NOMO-1 treated with dmso at 0.1 percent for 144 hours (cell line): ENCODE data around the gene ITGA1.
"Not testable (repeated sequence)": the region's sequence is repeated elsewhere in the genome, so short reads cannot be mapped to it uniquely, and the experiment has no call there.

Experiments used
- DNase-seq: peaks from one replicate; lab custom pipeline; 2025; ENCODE audit not compliant: unreplicated experiment; lab: John Stamatoyannopoulos, UW

Gene ITGA1

GRCh38 chr5:52787600-52788504 lies at the start of gene ITGA1, which contains the start of gene PELO:
Gene ITGA1, plus strand, starts transcription at chr5:52787916. Its CDS starts 438 bp downstream, at chr5:52788354.
Gene PELO, plus strand, starts transcription at chr5:52787916. Its CDS starts 12,479 bp downstream, at chr5:52800395.
- no peak for DNase-seq

GRCh38 chr5:52738095-52738506 lies 49.6 kb upstream of the ITGA1 start:
- no peak for DNase-seq

GRCh38 chr5:52740007-52740406 lies 47.7 kb upstream of the ITGA1 start:
- no peak for DNase-seq

GRCh38 chr5:52743012-52743411 lies 44.7 kb upstream of the ITGA1 start:
- no peak for DNase-seq

GRCh38 chr5:52743529-52743928 lies 44.2 kb upstream of the ITGA1 start:
- no peak for DNase-seq

- no peak for DNase-seq
Observed at GRCh38 chr5:52743970-52744369, 43.7 kb upstream of the ITGA1 start.

GRCh38 chr5:52744867-52745458 lies 42.8 kb upstream of the ITGA1 start:
- not testable (repeated sequence) for DNase-seq

- DNase-seq, result no peak
Observed at GRCh38 chr5:52746539-52746938, 41.2 kb upstream of the ITGA1 start.

GRCh38 chr5:52748590-52748989 lies 39.1 kb upstream of the ITGA1 start:
- no peak for DNase-seq

GRCh38 chr5:52749666-52750065 lies 38.0 kb upstream of the ITGA1 start:
- DNase-seq, result no peak

GRCh38 chr5:52751137-52751536 lies 36.6 kb upstream of the ITGA1 start:
- DNase-seq, result no peak

GRCh38 chr5:52754051-52754450 lies 33.7 kb upstream of the ITGA1 start:
- DNase-seq, result no peak

- no peak for DNase-seq
Observed at GRCh38 chr5:52757527-52757926, 30.2 kb upstream of the ITGA1 start.

- DNase-seq, result no peak
Observed at GRCh38 chr5:52758014-52758413, 29.7 kb upstream of the ITGA1 start.

GRCh38 chr5:52759331-52759730 lies 28.4 kb upstream of the ITGA1 start:
- DNase-seq, result no peak

GRCh38 chr5:52760695-52761366 lies 26.9 kb upstream of the ITGA1 start:
- no peak for DNase-seq

- no peak for DNase-seq
Observed at GRCh38 chr5:52767217-52767743, 20.4 kb upstream of the ITGA1 start.

- no peak for DNase-seq
Observed at GRCh38 chr5:52767766-52768480, 19.8 kb upstream of the ITGA1 start.

- no peak for DNase-seq
Observed at GRCh38 chr5:52769061-52769460, 18.7 kb upstream of the ITGA1 start.

GRCh38 chr5:52770287-52770939 lies 17.3 kb upstream of the ITGA1 start:
- no peak for DNase-seq
